SKM-1 (cell line): Measurements from ENCODE around the gene PGF.

Experiments
- DNase-seq: peaks from one replicate; lab custom pipeline; 2025; ENCODE audit not compliant: unreplicated experiment; lab: John Stamatoyannopoulos, UW

PGF gene

GRCh38 chr14:74979029-74979428 is 23.6 kb upstream of the PGF start:
- DNase-seq: no peak

GRCh38 chr14:74978416-74978947 is 23.1 kb upstream of the PGF start:
- DNase-seq: no peak

- no peak for DNase-seq
Measured at GRCh38 chr14:74977901-74978385, 22.5 kb upstream of the PGF start.

GRCh38 chr14:74977164-74977900 is 21.9 kb upstream of the PGF start:
- DNase-seq: no peak

- no peak for DNase-seq
Measured at GRCh38 chr14:74976264-74977113, 21.1 kb upstream of the PGF start.

GRCh38 chr14:74975059-74975810 is 19.8 kb upstream of the PGF start:
- DNase-seq: no peak

- no peak for DNase-seq
Measured at GRCh38 chr14:74974364-74975058, 19.1 kb upstream of the PGF start.

- DNase-seq: no peak
Measured at GRCh38 chr14:74973905-74974363, 18.5 kb upstream of the PGF start.

- DNase-seq: no peak
Measured at GRCh38 chr14:74973003-74973653, 17.7 kb upstream of the PGF start.

- no peak for DNase-seq
Measured at GRCh38 chr14:74968811-74969210, 13.4 kb upstream of the PGF start.

- DNase-seq: no peak
Measured at GRCh38 chr14:74965486-74966153, 10.2 kb upstream of the PGF start.

GRCh38 chr14:74964787-74965485 is 9.5 kb upstream of the PGF start:
- DNase-seq: no peak

GRCh38 chr14:74963705-74964271 is 8.4 kb upstream of the PGF start:
- DNase-seq: no peak

- no peak for DNase-seq
Measured at GRCh38 chr14:74963178-74963704, 7.8 kb upstream of the PGF start.

GRCh38 chr14:74962493-74962892 is 7.1 kb upstream of the PGF start:
- DNase-seq: no peak

GRCh38 chr14:74962046-74962445 is 6.6 kb upstream of the PGF start:
- DNase-seq: no peak

GRCh38 chr14:74961238-74961911 is 6.0 kb upstream of the PGF start:
- DNase-seq: no peak

- DNase-seq: no peak
Measured at GRCh38 chr14:74960736-74961135, 5.3 kb upstream of the PGF start.
